Measurements from ENCODE around the gene TSPEAR.
"Not testable (repeated sequence)": the region's sequence is repeated elsewhere in the genome, so short reads cannot be mapped to it uniquely, and the experiment has no call there.

The TSPEAR gene

GRCh38 chr21:44612669-44613229 is 98.6 kb downstream of the TSPEAR start:
- in situ Hi-C loops (cut with MboI; ENCODE audit: low sequenced_read_pairs): no loop called here

GRCh38 chr21:44612029-44612486 is 99.3 kb downstream of the TSPEAR start, which contains the start of gene KRTAP10-8:
Gene KRTAP10-8, plus strand, starts transcription at chr21:44612079. Its CDS starts 22 bp downstream, at chr21:44612101.
- in situ Hi-C loops (cut with MboI; ENCODE audit: low sequenced_read_pairs): no loop called here

GRCh38 chr21:44611551-44611950 is 99.8 kb downstream of the TSPEAR start:
- in situ Hi-C loops (cut with MboI; ENCODE audit: low sequenced_read_pairs): no loop called here

GRCh38 chr21:44610157-44610843 is 101.1 kb downstream of the TSPEAR start:
- in situ Hi-C loops (cut with MboI; ENCODE audit: low sequenced_read_pairs): not testable (repeated sequence)

GRCh38 chr21:44609193-44609592 is 102.2 kb downstream of the TSPEAR start:
- in situ Hi-C loops (cut with MboI; ENCODE audit: low sequenced_read_pairs): no loop called here

- in situ Hi-C loops (cut with MboI; ENCODE audit: low sequenced_read_pairs): no loop called here
These were observed 104.9 kb downstream of the TSPEAR start for GRCh38 chr21:44606495-44606894.

GRCh38 chr21:44603911-44604310 is 107.5 kb downstream of the TSPEAR start:
- in situ Hi-C loops (cut with MboI; ENCODE audit: low sequenced_read_pairs): no loop called here

- in situ Hi-C loops (cut with MboI; ENCODE audit: low sequenced_read_pairs): no loop called here
These were observed 108.1 kb downstream of the TSPEAR start for GRCh38 chr21:44603109-44603875.

- in situ Hi-C loops (cut with MboI; ENCODE audit: low sequenced_read_pairs): no loop called here
These were observed 108.9 kb downstream of the TSPEAR start for GRCh38 chr21:44602463-44602850.

- in situ Hi-C loops (cut with MboI; ENCODE audit: low sequenced_read_pairs): no loop called here
These were observed 109.5 kb downstream of the TSPEAR start for GRCh38 chr21:44601596-44602462.

GRCh38 chr21:44601091-44601490 is 110.3 kb downstream of the TSPEAR start:
- in situ Hi-C loops (cut with MboI; ENCODE audit: low sequenced_read_pairs): not testable (repeated sequence)

- in situ Hi-C loops (cut with MboI; ENCODE audit: low sequenced_read_pairs): not testable (repeated sequence)
These were observed 111.0 kb downstream of the TSPEAR start, which contains the start of gene KRTAP10-7 for GRCh38 chr21:44600118-44600978. Gene KRTAP10-7, plus strand, starts transcription at chr21:44600597. Its CDS starts 25 bp downstream, at chr21:44600622.

GRCh38 chr21:44599264-44600029 is 111.9 kb downstream of the TSPEAR start:
- in situ Hi-C loops (cut with MboI; ENCODE audit: low sequenced_read_pairs): no loop called here

- in situ Hi-C loops (cut with MboI; ENCODE audit: low sequenced_read_pairs): no loop called here
These were observed 113.3 kb downstream of the TSPEAR start for GRCh38 chr21:44598061-44598460.

GRCh38 chr21:44596068-44596725 is 115.2 kb downstream of the TSPEAR start:
- in situ Hi-C loops (cut with MboI; ENCODE audit: low sequenced_read_pairs): no loop called here

GRCh38 chr21:44595524-44595923 is 115.8 kb downstream of the TSPEAR start:
- in situ Hi-C loops (cut with MboI; ENCODE audit: low sequenced_read_pairs): no loop called here

- in situ Hi-C loops (cut with MboI; ENCODE audit: low sequenced_read_pairs): no loop called here
These were observed 116.9 kb downstream of the TSPEAR start for GRCh38 chr21:44594406-44594916.
